ENCODE data around the gene ACOT11.

ACOT11 gene

GRCh38 chr1:54591127-54591756, 43.2 kb downstream of the ACOT11 start:
- no peak for DNase-seq

- DNase-seq = no peak
Observed at GRCh38 chr1:54593571-54594160, 45.6 kb downstream of the ACOT11 start.

- DNase-seq = no peak
Observed at GRCh38 chr1:54594463-54594862, 46.4 kb downstream of the ACOT11 start.

- no peak for DNase-seq
Observed at GRCh38 chr1:54595956-54596498, 48.0 kb downstream of the ACOT11 start.

GRCh38 chr1:54596756-54597155, 48.7 kb downstream of the ACOT11 start:
- DNase-seq = no peak

GRCh38 chr1:54597455-54598030, 49.5 kb downstream of the ACOT11 start:
- no peak for DNase-seq

- no peak for DNase-seq
Observed at GRCh38 chr1:54599211-54599823, 51.3 kb downstream of the ACOT11 start.

GRCh38 chr1:54600947-54601721, 53.1 kb downstream of the ACOT11 start:
- DNase-seq = no peak

- DNase-seq = no peak
Observed at GRCh38 chr1:54601730-54602129, 53.7 kb downstream of the ACOT11 start.

GRCh38 chr1:54602554-54602953, 54.5 kb downstream of the ACOT11 start:
- no peak for DNase-seq

GRCh38 chr1:54603241-54603640, 55.2 kb downstream of the ACOT11 start:
- DNase-seq = no peak

- no peak for DNase-seq
Observed at GRCh38 chr1:54604051-54604450, 56.0 kb downstream of the ACOT11 start.

GRCh38 chr1:54604572-54605370, 56.7 kb downstream of the ACOT11 start:
- DNase-seq = no peak

- DNase-seq = peak in 1 of 3 donors; percentile 13
Observed at GRCh38 chr1:54606096-54606989, 58.3 kb downstream of the ACOT11 start.

- peak in 1 of 3 donors; percentile 15 for DNase-seq
Observed at GRCh38 chr1:54606990-54607325, 58.9 kb downstream of the ACOT11 start.

GRCh38 chr1:54607821-54608565, 60.0 kb downstream of the ACOT11 start:
- DNase-seq = peak in 1 of 3 donors; percentile 10

- DNase-seq = no peak
Observed at GRCh38 chr1:54608566-54609230, 60.7 kb downstream of the ACOT11 start.

- DNase-seq = no peak
Observed at GRCh38 chr1:54609301-54609921, 61.4 kb downstream of the ACOT11 start.

GRCh38 chr1:54610048-54610447, 62.0 kb downstream of the ACOT11 start:
- no peak for DNase-seq

Measured in suppressor macrophage treated with lipopolysaccharide for 1 hour (primary cell).